ENCODE measurements around the gene LETM1. TPM values are rescaled to one million over a fixed set of nuclear protein-coding genes. Genes with fewer than 3 reads are reported as not detected.

LETM1 gene
- total and polyA plus RNA-seq, 2 of the 13 experiments (the other 11 are each of a cell fraction or from before 2014, with no cell fraction given): 9.7 to 41.6 TPM

DNA sequence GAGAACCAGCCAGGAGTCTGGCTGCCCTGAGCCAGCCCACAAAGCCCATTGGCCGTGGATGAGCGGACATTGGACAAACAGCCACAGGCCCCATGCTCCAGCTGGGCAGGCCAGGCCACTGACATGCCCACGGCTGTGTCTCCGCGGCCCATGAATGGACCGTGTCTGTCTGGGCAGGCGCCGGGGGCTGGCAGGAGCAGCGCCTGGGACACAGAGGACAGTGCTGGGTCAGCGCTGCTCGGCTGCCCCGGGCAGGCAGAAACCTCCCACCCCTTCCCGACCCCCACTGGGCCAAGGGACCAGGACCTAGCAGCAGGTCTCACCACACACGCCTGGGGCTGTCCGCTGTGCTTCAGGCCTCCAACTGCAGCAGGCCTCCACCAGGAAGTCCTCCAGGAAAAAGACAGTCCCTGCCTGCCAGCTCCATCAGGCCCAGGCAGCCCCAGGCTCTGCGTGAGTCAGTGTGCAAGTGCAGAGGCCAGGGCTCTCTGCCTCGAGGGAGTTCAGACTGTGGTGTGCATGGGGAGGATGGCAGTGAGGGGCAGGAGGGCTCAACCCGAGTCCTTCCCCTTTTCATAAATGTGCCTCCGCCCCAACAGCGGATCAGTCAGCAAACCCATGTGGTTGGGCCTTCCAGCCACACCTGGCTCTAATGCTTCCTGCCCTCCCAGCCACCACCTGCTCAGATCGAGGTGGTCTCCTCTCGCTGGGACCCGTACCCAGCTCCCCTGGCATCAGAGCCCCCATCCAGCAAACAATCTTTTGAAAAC, 80.0 kb downstream of the LETM1 start (continued):
- TF ChIP-seq, protein P1, sequence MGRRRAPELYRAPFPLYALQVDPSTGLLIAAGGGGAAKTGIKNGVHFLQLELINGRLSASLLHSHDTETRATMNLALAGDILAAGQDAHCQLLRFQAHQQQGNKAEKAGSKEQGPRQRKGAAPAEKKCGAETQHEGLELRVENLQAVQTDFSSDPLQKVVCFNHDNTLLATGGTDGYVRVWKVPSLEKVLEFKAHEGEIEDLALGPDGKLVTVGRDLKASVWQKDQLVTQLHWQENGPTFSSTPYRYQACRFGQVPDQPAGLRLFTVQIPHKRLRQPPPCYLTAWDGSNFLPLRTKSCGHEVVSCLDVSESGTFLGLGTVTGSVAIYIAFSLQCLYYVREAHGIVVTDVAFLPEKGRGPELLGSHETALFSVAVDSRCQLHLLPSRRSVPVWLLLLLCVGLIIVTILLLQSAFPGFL (CRISPR knock-in tag; IDR thresholded peaks at IDR 0.05): no peak
- TF ChIP-seq GLI4 (CRISPR knock-in tag; IDR thresholded peaks at IDR 0.05; ENCODE audit: borderline replicate concordance): no peak; the same call in 1 of the 2 replicates
- no peak for TF ChIP-seq ZNF326 (CRISPR knock-in tag; IDR thresholded peaks at IDR 0.05; ENCODE audit: borderline replicate concordance)
- TF ChIP-seq SP4 (CRISPR knock-in tag; IDR thresholded peaks at IDR 0.05): no peak
- no peak for TF ChIP-seq FOXK1 (CRISPR knock-in tag; IDR thresholded peaks at IDR 0.05; ENCODE audit: borderline replicate concordance, low read depth)
- no peak for TF ChIP-seq ZSCAN22 (CRISPR knock-in tag; IDR thresholded peaks at IDR 0.05)
- TF ChIP-seq STAG1 (CRISPR knock-in tag; IDR thresholded peaks at IDR 0.05): 0 out of 2 replicates have a peak, but pooled peaks have one; percentile 11
- TF ChIP-seq ZNF780A (CRISPR knock-in tag; IDR thresholded peaks at IDR 0.05): no peak
- TF ChIP-seq CEBPG (CRISPR knock-in tag; IDR thresholded peaks at IDR 0.05): no peak
- 0 out of 2 replicates have a peak, but pooled peaks have one; percentile 52 for TF ChIP-seq ZNF563 (CRISPR knock-in tag; IDR thresholded peaks at IDR 0.05)
- TF ChIP-seq SMYD3 (CRISPR knock-in tag; IDR thresholded peaks at IDR 0.05): no peak
- no peak for TF ChIP-seq SALL2 (CRISPR knock-in tag; IDR thresholded peaks at IDR 0.05)
- peak; percentile 42; the same call in 1 of the 2 replicates for TF ChIP-seq BRD4 (CRISPR knock-in tag; IDR thresholded peaks at IDR 0.05)
- TF ChIP-seq FOXM1 (CRISPR knock-in tag; IDR thresholded peaks at IDR 0.05): no peak
- no peak for TF ChIP-seq ZNF160 (CRISPR knock-in tag; IDR thresholded peaks at IDR 0.05)
- TF ChIP-seq SMARCC2 (IDR thresholded peaks at IDR 0.05): no peak
- TF ChIP-seq HDAC2 (CRISPR knock-in tag; IDR thresholded peaks at IDR 0.05): no peak; the same call in 1 of the 2 replicates
- no peak for TF ChIP-seq HMG20B (CRISPR knock-in tag; conservative IDR thresholded peaks at IDR 0.05)
- peak; percentile 46; the same call in 1 of the 2 replicates for TF ChIP-seq ZBTB7B (CRISPR knock-in tag; IDR thresholded peaks at IDR 0.05)
- no peak; the same call in 1 of the 2 replicates for TF ChIP-seq ZNF564 (CRISPR knock-in tag; IDR thresholded peaks at IDR 0.05)
- TF ChIP-seq ZNF7 (CRISPR knock-in tag; IDR thresholded peaks at IDR 0.05): no peak
- no peak for TF ChIP-seq RFX1 (IDR thresholded peaks at IDR 0.05)
- peak; percentile 56; the same call in 1 of the 2 replicates for TF ChIP-seq ZNF839 (CRISPR knock-in tag; IDR thresholded peaks at IDR 0.05; ENCODE audit: borderline replicate concordance)
- TF ChIP-seq, protein P2, sequence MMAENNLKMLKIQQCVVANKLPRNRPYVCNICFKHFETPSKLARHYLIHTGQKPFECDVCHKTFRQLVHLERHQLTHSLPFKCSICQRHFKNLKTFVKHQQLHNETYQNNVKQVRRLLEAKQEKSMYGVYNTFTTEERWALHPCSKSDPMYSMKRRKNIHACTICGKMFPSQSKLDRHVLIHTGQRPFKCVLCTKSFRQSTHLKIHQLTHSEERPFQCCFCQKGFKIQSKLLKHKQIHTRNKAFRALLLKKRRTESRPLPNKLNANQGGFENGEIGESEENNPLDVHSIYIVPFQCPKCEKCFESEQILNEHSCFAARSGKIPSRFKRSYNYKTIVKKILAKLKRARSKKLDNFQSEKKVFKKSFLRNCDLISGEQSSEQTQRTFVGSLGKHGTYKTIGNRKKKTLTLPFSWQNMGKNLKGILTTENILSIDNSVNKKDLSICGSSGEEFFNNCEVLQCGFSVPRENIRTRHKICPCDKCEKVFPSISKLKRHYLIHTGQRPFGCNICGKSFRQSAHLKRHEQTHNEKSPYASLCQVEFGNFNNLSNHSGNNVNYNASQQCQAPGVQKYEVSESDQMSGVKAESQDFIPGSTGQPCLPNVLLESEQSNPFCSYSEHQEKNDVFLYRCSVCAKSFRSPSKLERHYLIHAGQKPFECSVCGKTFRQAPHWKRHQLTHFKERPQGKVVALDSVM (CRISPR knock-in tag; IDR thresholded peaks at IDR 0.05): no peak
- no peak for TF ChIP-seq NCOA5 (CRISPR knock-in tag; IDR thresholded peaks at IDR 0.05)
- TF ChIP-seq, protein P3, sequence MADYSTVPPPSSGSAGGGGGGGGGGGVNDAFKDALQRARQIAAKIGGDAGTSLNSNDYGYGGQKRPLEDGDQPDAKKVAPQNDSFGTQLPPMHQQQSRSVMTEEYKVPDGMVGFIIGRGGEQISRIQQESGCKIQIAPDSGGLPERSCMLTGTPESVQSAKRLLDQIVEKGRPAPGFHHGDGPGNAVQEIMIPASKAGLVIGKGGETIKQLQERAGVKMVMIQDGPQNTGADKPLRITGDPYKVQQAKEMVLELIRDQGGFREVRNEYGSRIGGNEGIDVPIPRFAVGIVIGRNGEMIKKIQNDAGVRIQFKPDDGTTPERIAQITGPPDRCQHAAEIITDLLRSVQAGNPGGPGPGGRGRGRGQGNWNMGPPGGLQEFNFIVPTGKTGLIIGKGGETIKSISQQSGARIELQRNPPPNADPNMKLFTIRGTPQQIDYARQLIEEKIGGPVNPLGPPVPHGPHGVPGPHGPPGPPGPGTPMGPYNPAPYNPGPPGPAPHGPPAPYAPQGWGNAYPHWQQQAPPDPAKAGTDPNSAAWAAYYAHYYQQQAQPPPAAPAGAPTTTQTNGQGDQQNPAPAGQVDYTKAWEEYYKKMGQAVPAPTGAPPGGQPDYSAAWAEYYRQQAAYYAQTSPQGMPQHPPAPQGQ (CRISPR knock-in tag; IDR thresholded peaks at IDR 0.05; ENCODE audit: borderline replicate concordance): no peak
- no peak for TF ChIP-seq ZNF441 (CRISPR knock-in tag; IDR thresholded peaks at IDR 0.05; ENCODE audit: borderline replicate concordance)
- 0 out of 2 replicates have a peak, but pooled peaks have one; percentile 21 for TF ChIP-seq MEF2D (CRISPR knock-in tag; IDR thresholded peaks at IDR 0.05)
- TF ChIP-seq ZNF720 (CRISPR knock-in tag; IDR thresholded peaks at IDR 0.05): no peak
